ENCODE measurements around the gene NOS3.
"Not testable (repeated sequence)": the region's sequence is repeated elsewhere in the genome, so short reads cannot be mapped to it uniquely, and the experiment has no call there.

Gene NOS3

DNA sequence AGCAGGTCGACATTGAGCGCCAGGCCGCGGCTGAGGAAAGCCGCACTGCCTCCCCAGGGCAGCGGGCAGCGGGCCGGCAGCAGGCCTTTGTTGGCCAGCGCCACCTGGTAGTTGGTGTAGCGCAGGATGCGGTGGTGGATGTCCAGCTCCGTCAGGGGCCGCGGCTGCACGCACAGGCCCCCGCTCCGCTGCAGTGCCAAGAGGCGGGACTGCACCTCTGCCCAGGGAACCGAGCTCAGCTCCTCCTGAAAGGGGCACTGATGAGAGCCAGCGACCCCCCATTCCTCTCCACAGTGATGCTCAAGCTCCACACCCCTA, 28.3 kb downstream of the NOS3 start:
- DNase-seq: no peak

DNA sequence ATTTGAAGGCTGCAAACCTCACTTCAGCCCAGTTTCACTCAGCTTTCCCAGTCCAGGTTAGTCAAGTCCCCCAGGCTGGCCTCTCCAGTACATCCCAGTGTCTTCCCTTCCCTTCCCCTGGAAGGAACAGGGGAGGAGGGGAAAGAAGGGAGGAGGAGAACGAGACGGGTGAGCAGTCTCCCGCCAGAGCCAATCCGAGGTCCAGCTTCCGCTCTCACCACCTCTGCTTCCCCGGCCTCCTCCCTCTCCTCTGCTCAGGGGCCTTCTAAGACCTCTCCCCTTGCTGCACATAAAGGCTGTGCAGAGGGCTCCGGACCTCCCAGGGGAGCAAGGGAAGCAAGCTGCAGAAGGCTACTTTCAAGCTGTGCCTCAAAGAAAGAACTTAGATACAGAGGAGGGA, 29.4 kb downstream of the NOS3 start:
- no peak for DNase-seq

DNA sequence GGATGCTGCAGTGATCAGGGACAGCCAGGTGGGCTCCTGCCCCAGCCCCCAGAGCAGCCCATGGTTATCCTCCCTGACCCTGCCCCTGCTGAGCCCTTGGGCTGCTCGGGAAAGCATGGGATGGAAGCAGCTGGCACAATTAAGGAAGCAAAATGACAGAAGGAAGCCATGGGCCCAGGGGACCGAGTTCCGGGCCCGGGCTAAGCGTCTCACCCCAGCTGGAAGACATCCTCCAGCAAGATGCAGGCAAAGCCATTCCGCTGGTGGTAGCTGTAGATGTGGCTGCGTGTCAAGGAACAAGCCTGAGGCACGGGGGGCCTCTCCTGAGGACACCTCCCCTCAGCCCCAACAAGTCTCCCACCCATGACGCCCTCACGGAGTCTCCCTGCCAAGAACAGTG, 32.4 kb downstream of the NOS3 start:
- no peak for DNase-seq

DNA sequence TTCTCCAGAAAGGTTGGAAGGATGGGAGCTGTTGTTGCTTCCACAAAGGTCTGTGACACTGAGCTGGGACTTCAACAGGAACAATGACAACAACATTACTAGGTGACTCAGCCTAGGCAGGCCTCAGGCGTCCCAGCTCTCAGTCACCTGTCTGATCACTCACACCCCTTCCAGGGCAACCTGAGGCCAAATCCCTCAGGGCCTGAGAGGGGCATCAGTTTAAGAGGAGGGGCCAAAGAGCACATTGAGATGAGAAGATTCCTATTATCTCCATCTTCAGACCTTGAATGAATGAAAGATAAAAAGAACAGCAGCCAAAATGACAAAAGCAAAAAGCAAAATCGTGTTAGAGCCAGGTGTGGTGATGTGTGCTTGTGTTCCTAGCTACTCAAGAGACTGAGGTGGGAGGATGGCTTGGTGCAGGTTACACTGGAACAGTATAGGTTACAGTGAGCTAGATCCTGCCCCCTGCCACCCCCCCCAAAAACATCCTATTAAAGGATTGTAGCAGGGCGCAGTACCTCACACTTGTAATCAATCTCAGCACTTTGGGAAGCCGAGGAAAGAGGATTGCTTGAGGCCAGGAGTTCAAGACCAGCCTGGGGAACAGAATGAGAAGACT, 33.7 kb downstream of the NOS3 start, which contains the start of gene ATG9B:
TSS of gene ATG9B (minus strand) at position 60 of the 622 bp plus-strand sequence. CDS start 71 bp downstream, outside the sequence.
- no peak for DNase-seq

DNA sequence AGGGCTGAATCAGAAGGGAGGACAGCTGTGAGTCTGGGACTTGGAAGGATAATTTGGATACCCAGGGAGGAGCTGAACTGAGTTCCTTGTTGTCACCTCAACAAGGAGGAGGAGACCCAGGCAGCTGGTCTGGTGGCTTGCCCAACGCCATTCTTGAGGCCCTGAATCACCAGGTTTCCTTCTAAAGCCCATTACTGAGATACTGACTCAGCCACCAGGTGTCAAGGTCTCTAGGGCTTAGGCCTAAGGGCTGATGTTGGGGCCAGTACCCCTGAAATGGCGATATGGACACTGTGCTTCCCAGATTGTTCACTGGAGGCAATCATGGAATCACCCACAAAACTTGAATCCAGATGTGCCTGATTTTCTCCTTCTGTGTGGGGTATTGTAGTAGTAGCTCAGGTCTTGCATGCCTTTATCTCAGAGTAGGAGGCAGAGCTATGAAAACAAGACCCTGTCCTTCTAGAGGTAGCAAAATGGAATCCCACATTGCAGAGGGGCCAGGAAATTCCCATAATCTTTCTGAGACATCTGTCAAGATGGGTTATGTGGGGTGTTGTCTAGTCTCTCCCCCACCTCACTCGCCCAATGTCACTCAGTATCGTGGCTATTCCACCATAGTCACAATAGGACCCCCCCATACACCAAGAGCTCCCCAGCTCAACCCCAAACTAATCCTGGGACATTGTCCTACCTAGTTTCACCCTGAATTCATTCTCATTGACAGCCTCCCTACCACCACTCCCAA, 35.3 kb downstream of the NOS3 start:
- DNase-seq: no peak

DNA sequence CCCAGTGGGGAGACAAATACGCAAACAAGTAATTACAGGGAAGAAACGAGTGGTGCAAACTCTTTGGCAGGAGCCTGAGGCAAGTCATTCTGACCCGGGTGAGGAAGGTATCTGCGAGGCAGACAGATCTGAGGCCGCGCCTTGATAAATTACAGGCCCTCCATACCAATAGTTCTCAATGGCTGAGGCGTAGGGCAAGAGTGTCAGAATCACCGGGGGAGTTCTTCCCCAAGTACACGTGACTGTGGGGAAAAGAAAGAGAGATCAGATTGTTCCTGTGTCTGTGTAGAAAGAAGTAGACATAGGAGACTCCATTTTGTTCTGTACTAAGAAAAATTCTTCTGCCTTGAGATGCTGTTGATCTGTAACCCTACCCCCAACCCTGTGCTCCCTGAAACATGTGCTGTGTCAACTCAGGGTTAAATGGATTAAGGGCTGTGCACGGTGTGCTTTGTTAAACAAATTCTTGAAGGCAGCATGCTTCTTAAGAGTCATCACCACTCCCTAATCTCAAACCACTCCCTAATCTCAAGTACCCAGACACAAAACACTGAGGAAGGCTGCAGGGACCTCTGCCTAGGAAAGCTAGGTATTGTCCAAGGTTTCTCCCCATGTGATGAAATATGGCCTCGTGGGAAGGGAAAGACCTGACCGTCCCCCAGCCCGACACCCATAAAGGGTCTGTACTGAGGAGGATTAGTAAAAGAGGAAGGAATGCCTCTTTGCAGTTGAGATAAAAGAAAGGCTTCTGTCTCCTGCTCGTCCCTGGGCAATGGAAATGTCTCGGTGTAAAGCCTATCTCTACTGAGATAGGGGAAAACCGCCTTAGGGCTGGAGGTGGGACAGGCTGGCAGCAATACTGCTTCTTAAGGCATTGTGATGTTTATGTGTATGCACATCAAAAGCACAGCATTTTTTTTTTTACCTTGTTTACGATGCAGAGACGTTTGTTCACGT, 36.2 kb downstream of the NOS3 start:
- DNase-seq: not testable (repeated sequence)

DNA sequence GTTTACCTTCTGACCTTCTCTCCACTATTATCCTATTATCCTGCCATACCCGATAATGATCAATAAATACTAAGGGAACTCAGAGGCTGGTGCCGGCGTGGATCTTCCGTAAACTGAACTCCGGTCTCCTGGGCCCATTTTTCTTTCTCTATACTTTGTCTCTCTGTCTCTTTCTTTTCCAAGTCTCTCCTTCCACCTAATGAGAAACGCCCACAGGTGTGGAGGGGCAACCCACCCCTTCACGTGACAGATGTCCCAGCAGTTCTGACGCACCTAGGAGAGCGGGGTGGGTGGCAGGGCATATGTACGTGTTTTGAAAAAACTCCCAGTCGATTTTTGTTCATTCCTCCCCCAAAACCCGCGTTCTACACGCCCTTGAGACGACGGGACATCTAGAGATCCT, 36.9 kb downstream of the NOS3 start:
- not testable (repeated sequence) for DNase-seq

DNA sequence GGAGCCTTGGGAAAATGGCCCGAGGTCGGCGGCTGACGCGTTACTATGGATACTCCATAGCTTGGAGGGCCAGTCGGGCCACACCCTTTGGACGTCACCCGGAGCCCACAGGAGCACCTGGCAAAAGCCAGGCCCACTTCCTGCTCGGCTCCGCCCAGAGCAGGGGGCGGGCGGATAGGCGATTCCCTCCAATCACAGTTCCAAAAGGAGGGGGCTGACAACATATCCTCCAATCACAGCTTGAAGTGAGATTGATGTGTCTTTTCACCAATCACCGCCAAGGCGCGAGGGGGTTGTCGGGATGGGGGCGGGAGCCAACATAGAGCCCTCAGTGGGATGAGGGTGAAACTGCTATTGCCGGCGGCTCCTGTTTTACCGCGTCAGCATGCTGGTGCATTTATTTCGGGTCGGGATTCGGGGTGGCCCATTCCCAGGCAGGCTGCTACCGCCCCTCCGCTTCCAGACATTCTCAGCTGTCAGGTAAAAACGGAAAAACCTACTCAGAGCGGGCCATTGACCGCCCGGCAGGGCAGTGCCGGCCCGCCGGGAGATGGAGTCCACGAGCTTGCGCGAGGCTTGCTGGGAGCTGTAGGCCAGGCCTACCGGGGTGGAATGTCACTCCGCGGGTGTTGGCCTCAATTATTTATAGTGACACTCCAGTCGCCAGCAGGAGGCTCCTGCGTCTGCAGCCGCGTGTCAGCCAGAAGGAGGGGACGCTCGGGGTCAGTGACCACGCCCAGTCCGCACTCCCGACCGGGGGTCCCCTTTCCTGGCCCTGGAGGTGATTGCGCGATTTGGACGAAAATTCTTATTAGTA, 37.5 kb downstream of the NOS3 start, which contains the start of gene ABCB8:
TSS of gene ABCB8 (plus strand) at position 320 of the 817 bp plus-strand sequence. CDS start at position 386, 66 bp downstream.
- DNase-seq: peak; percentile 95

DNA sequence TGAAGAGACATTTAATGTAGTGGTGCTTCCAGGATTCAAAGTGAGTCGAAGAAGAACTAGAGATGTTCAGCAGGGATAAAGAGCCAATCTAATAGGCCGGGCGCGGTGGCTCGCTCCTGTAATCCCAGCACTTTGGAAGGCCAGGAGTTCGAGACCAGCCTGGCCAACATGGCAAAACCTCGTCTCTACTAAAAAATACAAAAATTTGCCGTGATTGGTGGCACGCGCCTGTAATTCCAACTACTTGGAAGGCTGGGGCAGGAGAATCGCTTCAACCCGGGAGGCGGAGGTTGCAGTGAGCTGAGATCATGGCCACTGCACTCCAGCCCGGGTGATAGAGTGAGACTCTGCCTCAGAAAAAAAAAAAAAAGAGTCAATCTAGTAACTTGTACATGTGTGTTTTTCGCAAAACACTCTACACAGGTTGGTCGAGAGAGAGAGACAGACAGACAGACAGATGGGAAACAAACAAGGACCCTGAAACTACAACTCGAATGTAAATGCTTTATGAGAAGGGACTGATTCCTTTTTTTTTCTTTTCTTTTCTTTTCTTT, 38.2 kb downstream of the NOS3 start:
- DNase-seq: no peak

DNA sequence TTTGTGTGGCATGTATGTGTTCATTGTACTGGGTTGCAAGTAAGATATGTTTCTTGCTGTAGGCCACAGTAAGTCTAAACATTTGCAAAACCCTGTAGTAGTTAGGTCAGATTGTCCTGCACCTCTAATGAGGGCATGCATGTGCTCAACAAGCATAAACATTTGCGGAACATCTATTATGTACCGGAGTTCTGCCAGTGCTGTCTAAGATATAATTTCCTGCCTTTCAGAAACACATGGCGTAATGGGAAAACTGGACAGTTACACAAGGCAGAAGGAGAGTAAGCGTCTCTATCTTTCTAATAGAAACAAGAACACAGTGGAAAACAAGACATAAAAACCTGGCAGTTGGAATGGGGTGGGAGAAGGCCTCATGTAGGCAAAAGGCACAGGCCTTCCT, 40.2 kb downstream of the NOS3 start:
- no peak for DNase-seq

DNA sequence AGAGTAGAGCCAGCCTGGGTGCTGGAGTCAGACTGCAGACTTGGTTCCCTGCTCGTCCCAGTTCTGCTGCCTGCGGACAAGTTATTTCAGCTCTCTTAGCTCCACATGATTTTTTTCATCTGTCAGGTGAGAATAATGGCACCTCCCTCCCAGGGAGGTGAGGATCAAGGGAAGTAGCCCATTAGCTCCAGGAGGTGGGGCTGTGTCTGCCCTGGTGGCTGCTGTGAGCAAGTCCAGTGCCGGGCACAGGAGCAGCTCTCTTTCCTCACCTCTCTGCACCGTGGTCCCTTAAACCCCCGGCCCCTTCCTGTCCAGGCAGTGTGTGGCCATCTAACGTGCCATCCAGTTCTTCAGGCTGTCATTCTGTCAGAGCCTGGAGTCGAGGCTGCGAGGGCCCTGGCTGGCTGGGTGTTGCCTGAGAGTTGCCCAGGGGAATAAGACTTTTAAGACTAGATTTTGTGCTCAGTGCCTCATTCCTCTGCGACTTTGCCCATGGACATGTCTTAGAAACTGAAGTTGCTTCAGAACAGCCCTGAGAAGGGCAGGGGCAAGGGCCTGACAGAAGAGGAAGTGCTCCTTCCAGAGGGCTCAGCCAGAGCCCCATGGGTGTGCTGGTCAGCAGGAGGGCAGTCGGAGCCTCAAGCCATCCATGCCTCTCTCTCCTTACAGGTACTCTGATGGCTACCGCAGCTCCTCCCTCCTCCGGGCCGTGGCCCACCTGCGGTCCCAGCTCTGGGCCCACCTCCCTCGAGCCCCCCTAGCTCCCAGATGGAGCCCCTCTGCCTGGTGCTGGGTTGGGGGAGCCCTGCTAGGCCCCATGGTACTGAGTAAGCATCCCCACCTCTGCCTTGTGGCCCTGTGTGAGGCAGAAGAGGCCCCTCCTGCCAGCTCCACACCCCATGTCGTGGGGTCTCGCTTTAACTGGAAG, 42.4 kb downstream of the NOS3 start:
- no peak for DNase-seq

DNA sequence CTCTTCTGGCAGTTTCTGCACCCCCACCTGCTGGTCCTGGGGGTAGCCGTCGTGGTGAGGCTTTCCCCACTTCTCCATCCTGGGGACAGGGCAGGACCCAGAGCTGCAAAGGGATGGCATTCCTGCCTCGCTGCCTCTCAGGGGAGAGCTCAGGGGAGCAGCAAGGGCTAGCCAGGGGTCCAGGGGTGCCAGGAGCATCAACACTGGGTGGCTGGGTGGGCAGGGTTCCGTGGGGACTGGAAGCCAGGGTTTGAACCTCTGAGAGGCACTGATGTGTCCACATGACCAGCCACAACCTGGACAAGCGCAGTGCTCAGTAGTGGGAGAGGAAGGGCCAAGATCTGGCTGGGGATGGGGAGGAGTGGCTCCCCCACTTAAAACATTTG, 43.0 kb downstream of the NOS3 start:
- no peak for DNase-seq

DNA sequence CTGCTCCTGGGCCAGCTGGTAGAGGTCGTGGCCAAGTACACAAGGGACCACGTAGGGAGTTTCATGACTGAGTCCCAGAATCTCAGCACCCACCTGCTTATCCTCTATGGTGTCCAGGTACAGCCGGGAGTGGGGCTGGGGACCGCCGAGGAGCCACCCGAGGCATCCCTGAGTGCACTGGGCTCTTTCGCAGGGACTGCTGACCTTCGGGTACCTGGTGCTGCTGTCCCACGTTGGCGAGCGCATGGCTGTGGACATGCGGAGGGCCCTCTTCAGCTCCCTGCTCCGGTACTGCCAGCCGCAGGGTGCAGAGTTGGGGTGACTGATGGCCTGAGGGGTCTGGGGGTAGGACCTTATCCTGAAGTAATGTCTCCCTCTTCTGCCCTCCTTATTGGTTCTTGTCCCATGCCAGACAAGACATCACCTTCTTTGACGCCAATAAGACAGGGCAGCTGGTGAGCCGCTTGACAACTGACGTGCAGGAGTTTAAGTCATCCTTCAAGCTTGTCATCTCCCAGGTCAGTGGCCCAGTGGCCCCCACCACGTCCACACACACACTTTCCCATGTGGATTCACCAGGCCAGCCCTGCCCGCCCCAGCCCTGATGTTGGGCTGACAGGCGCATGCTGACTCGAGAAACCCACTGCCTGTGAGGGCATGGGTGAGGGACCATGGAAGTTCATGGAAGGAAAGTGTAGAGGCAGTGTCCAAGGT, 43.7 kb downstream of the NOS3 start:
- no peak for DNase-seq

DNA sequence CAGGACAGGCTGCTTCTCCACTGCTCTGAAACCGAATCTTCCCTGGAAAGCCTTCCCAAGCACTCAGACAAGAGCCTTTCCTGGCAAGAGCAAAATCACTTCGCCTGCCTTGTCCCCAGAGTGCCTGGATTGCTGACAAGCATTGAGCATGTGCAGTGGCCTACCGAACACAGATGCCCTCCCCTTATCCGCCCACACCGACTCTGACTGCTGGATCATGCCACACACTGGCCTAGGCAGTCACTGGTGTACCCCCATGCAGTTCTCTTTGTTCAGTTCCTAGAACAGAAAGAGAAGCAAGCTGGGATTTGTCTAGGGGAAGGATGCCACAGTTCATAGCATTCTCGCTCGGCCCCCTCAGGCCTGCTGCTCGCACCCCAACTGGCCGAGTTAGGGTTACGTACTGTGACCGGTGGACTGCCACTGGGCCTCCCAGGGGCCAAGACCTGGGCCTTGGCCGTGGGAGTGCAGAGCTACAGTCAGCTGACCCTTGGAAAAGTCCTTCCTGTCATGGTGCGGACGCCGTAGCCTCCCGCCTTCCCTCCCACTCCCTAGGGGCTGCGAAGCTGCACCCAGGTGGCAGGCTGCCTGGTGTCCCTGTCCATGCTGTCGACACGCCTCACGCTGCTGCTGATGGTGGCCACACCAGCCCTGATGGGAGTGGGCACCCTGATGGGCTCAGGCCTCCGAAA, 44.4 kb downstream of the NOS3 start:
- no peak for DNase-seq

DNA sequence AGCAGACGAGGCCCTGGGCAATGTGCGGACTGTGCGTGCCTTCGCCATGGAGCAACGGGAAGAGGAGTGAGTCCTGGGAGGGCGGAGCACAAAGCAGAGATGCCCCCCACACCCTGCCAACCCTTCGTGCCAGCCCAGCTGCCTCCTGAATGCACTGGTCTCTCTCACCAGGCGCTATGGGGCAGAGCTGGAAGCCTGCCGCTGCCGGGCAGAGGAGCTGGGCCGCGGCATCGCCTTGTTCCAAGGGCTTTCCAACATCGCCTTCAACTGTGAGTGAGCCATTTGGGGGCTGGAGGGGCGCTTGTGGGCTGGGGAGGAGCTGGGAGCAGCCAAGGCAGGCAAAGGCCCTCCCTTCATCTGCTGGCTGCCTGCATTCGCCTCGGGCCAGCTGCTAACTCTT, 45.1 kb downstream of the NOS3 start:
- no peak for DNase-seq

DNA sequence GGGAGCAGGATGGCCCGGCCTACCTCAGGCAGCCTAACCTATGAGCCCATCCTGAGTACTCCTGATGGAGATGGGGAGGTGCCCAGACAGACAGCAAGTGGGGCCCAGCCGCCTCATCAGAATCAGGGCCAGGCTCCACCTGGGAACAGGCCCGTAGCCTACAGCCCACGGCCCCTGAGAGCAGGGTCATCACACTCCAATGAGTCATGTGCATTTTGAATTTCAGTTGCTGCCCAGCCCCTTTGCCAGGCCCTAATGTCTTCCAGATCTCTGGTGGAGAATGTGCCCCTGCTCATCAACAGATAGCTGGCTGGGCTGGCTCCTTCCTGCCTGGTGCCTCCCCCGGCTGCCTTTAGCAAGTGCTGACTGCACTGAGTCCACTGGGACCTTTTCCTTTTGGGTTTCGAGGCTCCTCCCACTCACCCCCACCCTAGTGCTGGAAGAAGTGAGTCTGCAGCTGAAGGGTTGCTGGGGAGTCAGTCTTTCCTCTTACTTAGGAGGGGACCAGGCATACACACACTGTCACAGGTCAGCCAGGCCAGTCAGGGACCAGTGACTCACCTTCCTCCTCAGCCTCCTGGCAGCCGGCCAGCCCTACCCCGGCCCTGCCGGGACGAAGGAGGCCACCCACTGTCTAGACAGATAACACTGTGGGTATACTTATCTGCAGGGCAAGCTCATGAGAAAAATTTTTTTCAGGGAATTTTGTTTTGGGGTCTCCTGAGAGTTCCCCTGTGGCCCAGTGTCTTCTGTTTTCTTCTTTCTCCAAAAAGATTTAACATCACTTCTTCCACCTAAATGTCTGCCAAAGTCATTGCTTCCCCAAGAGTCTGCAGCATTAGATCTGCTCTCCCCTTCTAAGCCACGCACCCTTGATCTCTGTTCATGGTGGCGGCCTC, 48.4 kb downstream of the NOS3 start:
- peak; percentile 84 for DNase-seq

DNA sequence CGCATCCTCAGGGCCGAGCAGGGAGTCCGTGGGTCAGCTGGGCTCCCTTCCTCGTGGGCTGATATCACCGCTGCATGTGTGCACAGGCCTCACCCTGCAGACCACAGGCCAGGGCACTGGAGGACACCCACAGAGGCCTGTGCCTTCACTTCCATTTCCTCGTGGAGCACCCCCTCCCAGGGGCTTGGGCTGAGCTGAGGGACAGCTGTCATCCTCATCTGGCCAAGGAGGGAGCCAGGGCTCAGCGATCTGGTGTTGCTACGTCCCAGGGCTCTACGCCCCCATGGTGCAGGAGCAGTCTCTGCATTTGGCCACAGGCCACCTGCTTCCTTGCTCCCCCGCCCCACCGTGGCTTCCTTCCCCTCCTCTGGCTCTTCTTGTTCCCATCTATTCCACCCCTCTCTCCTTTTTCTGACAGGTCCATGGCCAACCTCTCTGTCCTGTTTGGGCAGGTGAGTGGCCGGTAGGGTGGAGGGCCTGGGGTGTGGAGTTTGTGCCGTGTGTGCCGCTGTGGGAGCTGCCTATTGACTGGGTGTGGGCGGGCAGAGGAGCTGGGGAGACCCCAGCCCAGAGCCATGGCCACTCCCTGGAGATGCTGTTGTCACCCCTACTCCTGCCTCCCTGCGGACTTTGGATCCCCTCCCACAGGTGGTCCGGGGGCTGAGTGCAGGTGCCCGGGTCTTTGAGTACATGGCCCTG, 49.2 kb downstream of the NOS3 start:
- DNase-seq: no peak
